K562 (cell line): ENCODE results near the gene C1QA. TPM values are rescaled to one million over a fixed set of nuclear protein-coding genes. Genes with fewer than 3 reads are reported as not detected.

ENCODE experiments used
- ATAC-seq: fragments of 200-7000 bp; cut with Tn5 transposase; 3 replicates; pipeline ENCODE4 v1.9.1; 2020; ENCODE audit warnings: moderate library complexity
- BruUV-seq: library from RNA; stranded (reverse); fragments of 400-500 nt; replicated peaks from 2 replicates; lab custom pipeline; 2021; lab: Mats Ljungman, UMichigan
- CTCF ChIA-PET: fragments of 300-600 bp; formaldehyde crosslinking; extraction: SDS; loops from one replicate; lab custom pipeline; 2021; ENCODE audit warnings: low intra/inter-chr PET ratio; lab: Yijun Ruan, JAX
- POLR2A ChIA-PET: fragments of 300-600, 350-650 bp; sonication (Branson Sonifier 250); formaldehyde crosslinking; extraction: SDS; loops from one replicate; lab custom pipeline; 2021; ENCODE audit warnings: antibody characterized with exemption, inconsistent platforms; lab: Yijun Ruan, JAX
- DNase-seq, 4 experiments: peaks; one replicate each; pipeline versions ENCODE4 v3.0.0 to v3.0.0-alpha.2; 2011 to 2018; ENCODE audit warnings: low spot score in 3 of 4, mixed read lengths in 3 of 4; ENCODE audit errors: extremely low read depth in 1 of 4
- FAIRE-seq: peaks from 2 replicates; lab custom pipeline; 2011; peaks lifted over from hg19 to GRCh38; lab: Jason Lieb, UNC
- H2AFZ ChIP-seq: 2 replicates; pipeline ENCODE4 v1.6.0; 2011; ENCODE audit warnings: low read depth, low read length, control low read depth, inconsistent platforms
- H3K27ac ChIP-seq: fragments of 200-600 bp; 3 replicates; pipeline ENCODE4 v1.8.0; 2011; ENCODE audit warnings: low read depth, mild to moderate bottlenecking, control low read depth, inconsistent platforms, low read length, moderate library complexity, mixed read lengths; ENCODE audit errors: extremely low read depth
- H3K27me3 ChIP-seq, 2 experiments: fragments of 300-600 bp in 1 of 2; 2 replicates in 1 of 2; 3 replicates in 1 of 2; pipeline versions ENCODE4 v1.6.0 to v1.8.0; 2011; ENCODE audit warnings: inconsistent platforms in 2 of 2, low read length in 2 of 2, mild to moderate bottlenecking in 1 of 2, mixed read lengths in 1 of 2, moderate library complexity in 1 of 2; ENCODE audit not compliant: control insufficient read depth in 2 of 2, insufficient read depth in 2 of 2
- H3K36me3 ChIP-seq: fragments of 300-600 bp; 3 replicates; pipeline ENCODE4 v1.8.0; 2011; ENCODE audit warnings: mild to moderate bottlenecking, low read length, inconsistent platforms; ENCODE audit not compliant: control insufficient read depth, insufficient read depth
- H3K4me1 ChIP-seq, 2 experiments: fragments of 200-600 bp in 1 of 2; replicated peaks in 1 of 2; 2 replicates in 1 of 2; 3 replicates in 1 of 2; pipeline versions ENCODE4 v1.5.1 to v1.8.0; 2011; ENCODE audit warnings: inconsistent platforms in 2 of 2, low read length in 2 of 2, mild to moderate bottlenecking in 1 of 2, mixed read lengths in 1 of 2, moderate library complexity in 1 of 2; ENCODE audit not compliant: control insufficient read depth in 2 of 2, insufficient read depth in 2 of 2
- H3K4me2 ChIP-seq: 2 replicates; pipeline ENCODE4 v1.6.1; 2011; ENCODE audit warnings: low read length, control low read depth, inconsistent platforms, mixed read lengths; ENCODE audit not compliant: insufficient read depth
- H3K4me3 ChIP-seq: fragments of 200-600 bp; sonication (generic), shearing (Covaris generic); 2 replicates; pipeline ENCODE4 v1.5.1; 2016; ENCODE audit warnings: control low read depth, inconsistent platforms
- H3K79me2 ChIP-seq: fragments of 200-600 bp; 3 replicates; pipeline ENCODE4 v1.8.0; 2011; ENCODE audit warnings: low read length, inconsistent platforms; ENCODE audit not compliant: control insufficient read depth, insufficient read depth
- H3K9ac ChIP-seq, 2 experiments: 2 replicates each; pipeline versions ENCODE4 v1.6.0 to v1.6.1; 2011; ENCODE audit warnings: low read depth in 2 of 2, low read length in 2 of 2, control low read depth in 1 of 2, inconsistent platforms in 1 of 2, mild to moderate bottlenecking in 1 of 2, mixed read lengths in 1 of 2; ENCODE audit not compliant: insufficient read depth in 1 of 2
- H3K9me1 ChIP-seq: one replicate; pipeline ENCODE4 v1.6.0; 2011; ENCODE audit warnings: inconsistent platforms, mild to moderate bottlenecking, low read length, moderate library complexity; ENCODE audit not compliant: control insufficient read depth, insufficient read depth
- H3K9me3 ChIP-seq: replicated peaks from 2 replicates; pipeline ENCODE4 v1.5.1; 2011; ENCODE audit warnings: low read depth, low read length, inconsistent platforms; ENCODE audit not compliant: control insufficient read depth, insufficient read depth
- H4K20me1 ChIP-seq: replicated peaks from 2 replicates; pipeline ENCODE4 v1.6.1; 2011; ENCODE audit warnings: low read length, inconsistent platforms, mixed read lengths; ENCODE audit not compliant: control insufficient read depth, insufficient read depth
- C11orf30 ChIP-seq: fragments of 450-650 bp; IDR thresholded peaks from 2 replicates; pipeline ENCODE4 v1.6.1; 2016; ENCODE audit warnings: low read depth, mild to moderate bottlenecking
- GTF2F1 ChIP-seq: IDR thresholded peaks from 2 replicates; pipeline ENCODE4 v1.6.1; 2011; ENCODE audit warnings: low read depth, low read length, improper control_type of control experiment
- HEY1 ChIP-seq: fragments of 250-450 bp; sonication (Bioruptor Pico); IDR thresholded peaks from 2 replicates; pipeline ENCODE4 v1.5.0; 2020; ENCODE audit warnings: mild to moderate bottlenecking, moderate library complexity, borderline replicate concordance
- NFYB ChIP-seq: IDR thresholded peaks from 2 replicates; pipeline ENCODE4 v1.6.1; 2011; ENCODE audit warnings: mild to moderate bottlenecking, moderate library complexity; ENCODE audit not compliant: insufficient read length; ENCODE audit errors: extremely low read depth
- NR3C1 ChIP-seq: sonication (generic); formaldehyde crosslinking; IDR thresholded peaks from 2 replicates; pipeline ENCODE4 v1.8.1; 2022; ENCODE audit warnings: missing genetic modification reagents
- POLR2AphosphoS5 ChIP-seq: IDR thresholded peaks from 2 replicates; pipeline ENCODE4 v1.6.1; 2011; ENCODE audit warnings: mild to moderate bottlenecking, low read depth, low read length, moderate library complexity; ENCODE audit not compliant: control insufficient read depth, insufficient read depth
- SMAD3 ChIP-seq: fragments of 450-650 bp; formaldehyde crosslinking; conservative IDR thresholded peaks from 2 replicates; pipeline ENCODE4 v1.4.0; 2020; ENCODE audit warnings: mild to moderate bottlenecking
- ZFX ChIP-seq: sonication (generic); formaldehyde crosslinking; IDR thresholded peaks from 2 replicates; pipeline ENCODE4 v1.8.0; 2022; ENCODE audit warnings: mild to moderate bottlenecking, missing genetic modification reagents, moderate library complexity
- ZNF668 ChIP-seq: fragments of 250-450 bp; sonication (Bioruptor Pico); IDR thresholded peaks from 2 replicates; pipeline ENCODE4 v1.8.0; 2022; ENCODE audit warnings: mild to moderate bottlenecking, inconsistent platforms
- WGBS: fragments of 100-300 bp; shearing (Covaris generic); methylation state at CpG from one replicate; pipeline ENCODE4 v1.1.6; 2016; ENCODE audit warnings: low coverage, mixed read lengths; ENCODE audit not compliant: insufficient coverage; ENCODE audit errors: missing lambda C conversion rate; 5-methylcytosine and 5-hydroxymethylcytosine counted together
- in situ Hi-C: fragments of 300-500 bp; cut with MboI; formaldehyde crosslinking; loops from 4 replicates; pipeline ENCODE4 v1.15.0; 2018; ENCODE audit warnings: inconsistent platforms, mixed read lengths
- intact Hi-C: fragments of 100-400 bp; cut with micrococcal nuclease; formaldehyde crosslinking; loops from 2 replicates; pipeline ENCODE4 v1.14.2; 2022
- polyA plus RNA-seq, 8 experiments: library from polyadenylated mRNA; depleted of rRNA in 4 of 8; stranded (reverse) in 5 of 8; unstranded in 3 of 8; fragments of >200 nt; fragmentation: Nextera tagmentation in 2 of 8; fragmentation: Illumina TruSeq in 1 of 8; extraction: Ambion mirVana in 2 of 8; extraction: Trizol in 1 of 8; gene quantifications; 2 replicates each; pipeline versions ENCODE4 v1.2.1 to v1.2.3, GENCODE V29; 2011 to 2014; ENCODE audit warnings: inconsistent platforms in 1 of 8, missing spikeins in 1 of 8
- total RNA-seq, 7 experiments: library from RNA; depleted of rRNA in 6 of 7; stranded (reverse); fragments of >200 nt in 6 of 7; fragmentation: Illumina TruSeq in 2 of 7; extraction: Trizol in 2 of 7; gene quantifications; 2 replicates each; pipeline versions ENCODE4 v1.2.1 to v1.2.3, GENCODE V29; 2011 to 2021; ENCODE audit warnings: low replicate concordance in 1 of 7
- TF ChIP-seq, protein P1 (sequence below): conservative IDR thresholded peaks from 2 replicates; pipeline ENCODE4 v1.6.1; 2011; ENCODE audit warnings: low read depth, mild to moderate bottlenecking, low read length; ENCODE audit not compliant: control insufficient read depth

C1QA gene
- total and polyA plus RNA-seq, 9 of the 15 experiments (the other 6 are each of a cell fraction or from before 2014, with no cell fraction given): 0.71 TPM; not detected in 8

DNA sequence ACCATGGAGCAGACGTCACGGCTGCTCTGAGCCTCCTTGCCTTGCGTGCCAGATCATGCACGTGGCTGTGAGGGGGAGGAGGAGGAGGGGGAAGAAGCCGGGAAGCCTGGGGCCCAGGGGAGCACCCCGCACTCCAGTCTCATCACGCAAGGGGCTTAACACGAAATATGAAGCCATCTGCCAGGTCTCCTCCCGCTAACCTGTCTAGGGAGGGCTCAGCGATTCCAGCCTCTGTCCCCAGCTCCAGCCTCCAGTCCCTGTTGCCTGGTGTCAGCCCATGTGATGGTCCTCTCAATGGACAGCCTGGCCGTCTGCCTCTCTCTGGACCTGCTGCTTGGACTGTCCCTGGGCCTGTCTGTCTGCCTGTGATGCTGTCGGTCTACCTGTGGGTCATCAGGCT lies 22.5 kb upstream of the C1QA start:
- Histone ChIP-seq H3K4me3 (no peak overlapping the region), H3K79me2 (no peaks in the 10 kb centered on the region), H3K36me3 (no peaks in the 10 kb centered on the region), H3K27ac (no peak overlapping the region), H3K9me1 (no peaks in the 10 kb centered on the region), H3K27me3 (peaks cover 16 to 45% of the 10 kb centered on the region in 2 experiments; a peak in 4 of 5 replicates), H3K4me1 (peaks cover 0 to 7% of the 10 kb centered on the region in 2 experiments; a peak in 2 of 5 replicates), H3K4me2 (no peak overlapping the region), H3K9ac (no peak overlapping the region), H4K20me1 (peaks cover 21% of the 10 kb centered on the region), H3K9me3 (no peaks in the 10 kb centered on the region), H2AFZ (no peak overlapping the region)
- ChIA-PET CTCF (interaction anchor here (0.6 kb wide), 1 partner anchor 300 kb away, joined by 5 read pairs; no protein-coding TSS in a partner anchor), POLR2A (no interaction called here)
- TF ChIP-seq C11orf30 (no peak), NFYB (no peak)
- no TSS peak for BruUV-seq
- FAIRE-seq: no peak
- ATAC-seq: no peak; the same call in 2 of the 3 replicates
- under 1% methylated on average over 11 of the region's 12 CpGs for WGBS
- DNase-seq: no peak
- in situ Hi-C loops: no loop called here
- intact Hi-C loops: no loop called here

DNA sequence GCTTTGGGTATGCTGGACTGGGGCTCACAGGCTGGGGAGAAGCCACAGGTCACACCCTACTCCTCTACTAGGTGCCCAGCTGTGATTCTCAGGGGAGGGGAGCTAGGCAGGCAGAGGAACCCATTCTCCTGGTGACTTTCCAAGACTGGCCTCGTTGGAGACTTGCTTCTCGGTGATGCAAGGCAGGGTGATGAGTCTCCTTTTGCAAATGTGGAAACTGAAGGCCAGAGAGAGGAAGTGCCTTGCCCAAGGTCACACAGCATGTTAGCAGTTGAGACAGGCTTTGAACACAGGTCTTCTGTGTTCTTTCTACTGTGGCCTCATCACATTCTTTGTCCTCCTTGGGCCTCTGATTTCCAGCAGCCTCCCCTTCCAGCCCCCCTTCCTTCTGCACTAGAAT lies 20.5 kb upstream of the C1QA start:
- no peak for DNase-seq
- 0% methylated on average over 2 of the region's 2 CpGs for WGBS
- no peaks in the 10 kb centered on the region for H3K36me3 ChIP-seq
- no peak overlapping the region for H3K9ac ChIP-seq
- no peak overlapping the region for H2AFZ ChIP-seq
- no peak for FAIRE-seq
- no TSS peak for BruUV-seq
- ATAC-seq: no peak
- peaks cover 27 to 61% of the 10 kb centered on the region in 2 experiments; a peak in 4 of 5 replicates for H3K27me3 ChIP-seq
- no peaks in the 10 kb centered on the region for H3K79me2 ChIP-seq
- H3K4me1 ChIP-seq: peaks cover 0 to 7% of the 10 kb centered on the region in 2 experiments; a peak in 2 of 5 replicates
- H3K4me2 ChIP-seq: no peak overlapping the region
- intact Hi-C loops: no loop called here
- in situ Hi-C loops: no loop called here
- H3K9me1 ChIP-seq: no peaks in the 10 kb centered on the region
- no peak overlapping the region for H3K27ac ChIP-seq
- ChIA-PET CTCF (no interaction called here), POLR2A (interaction anchor here (0.7 to 1.1 kb wide), 3 partner anchors 8 to 926 kb away, joined by 3 to 4 read pairs (median 3); no protein-coding TSS in a partner anchor)
- no peak overlapping the region for H3K4me3 ChIP-seq
- no peaks in the 10 kb centered on the region for H3K9me3 ChIP-seq
- peaks cover 22% of the 10 kb centered on the region for H4K20me1 ChIP-seq
- TF ChIP-seq ZFX (CRISPR knock-in tag) (no peak), HEY1 (CRISPR knock-in tag) (no peak), ZNF668 (CRISPR knock-in tag) (no peak), SMAD3 (CRISPR knock-in tag) (no peak), NR3C1 (no peak), POLR2AphosphoS5 (no peak), GTF2F1 (no peak)
- TF ChIP-seq, protein P1, sequence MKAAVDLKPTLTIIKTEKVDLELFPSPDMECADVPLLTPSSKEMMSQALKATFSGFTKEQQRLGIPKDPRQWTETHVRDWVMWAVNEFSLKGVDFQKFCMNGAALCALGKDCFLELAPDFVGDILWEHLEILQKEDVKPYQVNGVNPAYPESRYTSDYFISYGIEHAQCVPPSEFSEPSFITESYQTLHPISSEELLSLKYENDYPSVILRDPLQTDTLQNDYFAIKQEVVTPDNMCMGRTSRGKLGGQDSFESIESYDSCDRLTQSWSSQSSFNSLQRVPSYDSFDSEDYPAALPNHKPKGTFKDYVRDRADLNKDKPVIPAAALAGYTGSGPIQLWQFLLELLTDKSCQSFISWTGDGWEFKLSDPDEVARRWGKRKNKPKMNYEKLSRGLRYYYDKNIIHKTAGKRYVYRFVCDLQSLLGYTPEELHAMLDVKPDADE: no peak
